Neuronal stem cell (in vitro differentiated cells): ENCODE results near the gene DUSP1.

ENCODE experiments used
- DNase-seq: peaks from one replicate; pipeline ENCODE4 v3.0.0-alpha.2; 2013; ENCODE audit warnings: low spot score
- H2AFZ ChIP-seq: one replicate; pipeline ENCODE4 v1.6.1; 2013; ENCODE audit warnings: mild to moderate bottlenecking, low read length, inconsistent platforms
- H2AK5ac ChIP-seq: 2 replicates; pipeline ENCODE4 v1.6.1; 2013; ENCODE audit warnings: low read depth, mild to moderate bottlenecking, inconsistent platforms, low read length, moderate library complexity, mixed read lengths
- H2BK120ac ChIP-seq: 2 replicates; pipeline ENCODE4 v1.6.1; 2013; ENCODE audit warnings: low read depth, mild to moderate bottlenecking, inconsistent platforms, low read length, moderate library complexity, mixed read lengths
- H2BK12ac ChIP-seq: one replicate; pipeline ENCODE4 v1.6.1; 2013; ENCODE audit warnings: low read length, inconsistent platforms
- H2BK15ac ChIP-seq: 2 replicates; pipeline ENCODE4 v1.6.1; 2013; ENCODE audit warnings: mild to moderate bottlenecking, low read length, inconsistent platforms, mixed read lengths
- H2BK5ac ChIP-seq: one replicate; pipeline ENCODE4 v1.6.1; 2013; ENCODE audit warnings: inconsistent platforms, mild to moderate bottlenecking, low read length, moderate library complexity
- H3K14ac ChIP-seq: one replicate; pipeline ENCODE4 v1.6.1; 2013; ENCODE audit warnings: low read length, inconsistent platforms
- H3K18ac ChIP-seq: 2 replicates; pipeline ENCODE4 v1.6.1; 2013; ENCODE audit warnings: low read length, inconsistent platforms
- H3K23ac ChIP-seq: 2 replicates; pipeline ENCODE4 v1.6.1; 2013; ENCODE audit warnings: low read depth, mild to moderate bottlenecking, mixed read lengths, low read length, inconsistent platforms; ENCODE audit not compliant: poor library complexity
- H3K27ac ChIP-seq: replicated peaks from 3 replicates; pipeline ENCODE4 v1.5.1; 2013; ENCODE audit warnings: low read length, inconsistent platforms
- H3K27me3 ChIP-seq, 3 experiments: 2 replicates each; pipeline ENCODE4 v1.6.1; 2013; ENCODE audit warnings: low read length in 3 of 3, mild to moderate bottlenecking in 2 of 3, inconsistent platforms in 1 of 3, low read depth in 1 of 3, mixed read lengths in 1 of 3, moderate library complexity in 1 of 3; ENCODE audit not compliant: control insufficient read depth in 3 of 3, insufficient read depth in 3 of 3
- H3K36me3 ChIP-seq, 2 donors: replicated peaks in 1 of 2; 2 replicates each; pipeline ENCODE4 v1.6.1; 2013; ENCODE audit warnings: low read length in 2 of 2; ENCODE audit not compliant: control insufficient read depth in 2 of 2, insufficient read depth in 2 of 2
- H3K4ac ChIP-seq: 2 replicates; pipeline ENCODE4 v1.6.1; 2013; ENCODE audit warnings: inconsistent platforms, mild to moderate bottlenecking, low read length, moderate library complexity
- H3K4me1 ChIP-seq, 2 donors: 1 replicate in 1 of 2; 2 replicates in 1 of 2; pipeline ENCODE4 v1.6.1; 2013; ENCODE audit warnings: low read length in 2 of 2, low read depth in 1 of 2; ENCODE audit not compliant: control insufficient read depth in 2 of 2, insufficient read depth in 1 of 2
- H3K4me2 ChIP-seq: one replicate; pipeline ENCODE4 v1.6.1; 2013; ENCODE audit warnings: mild to moderate bottlenecking, low read length, inconsistent platforms; ENCODE audit not compliant: insufficient read depth, poor library complexity, severe bottlenecking
- H3K4me3 ChIP-seq, 2 donors: 2 replicates each; pipeline ENCODE4 v1.5.1; 2013; ENCODE audit warnings: low read length in 2 of 2, mild to moderate bottlenecking in 2 of 2, inconsistent platforms in 1 of 2, moderate library complexity in 1 of 2
- H3K79me1 ChIP-seq: one replicate; pipeline ENCODE4 v1.6.1; 2013; ENCODE audit warnings: low read depth, mild to moderate bottlenecking, inconsistent platforms, low read length, moderate library complexity
- H3K9ac ChIP-seq: one replicate; pipeline ENCODE4 v1.6.1; 2013; ENCODE audit warnings: mild to moderate bottlenecking, low read depth, low read length, inconsistent platforms; ENCODE audit not compliant: poor library complexity
- H3K9me3 ChIP-seq, 2 donors: replicated peaks in 1 of 2; 2 replicates each; pipeline versions ENCODE3 to v1.6.1; 2013; ENCODE audit warnings: low read length in 2 of 2, mild to moderate bottlenecking in 2 of 2, inconsistent platforms in 1 of 2, low read depth in 1 of 2, mixed read lengths in 1 of 2, moderate library complexity in 1 of 2; ENCODE audit not compliant: control insufficient read depth in 2 of 2, insufficient read depth in 1 of 2
- H4K8ac ChIP-seq: one replicate; pipeline ENCODE4 v1.6.1; 2013; ENCODE audit warnings: low read depth, mild to moderate bottlenecking, inconsistent platforms, low read length, moderate library complexity
- H4K91ac ChIP-seq: one replicate; pipeline ENCODE4 v1.6.1; 2013; ENCODE audit warnings: low read length, low read depth, mild to moderate bottlenecking, inconsistent platforms; ENCODE audit not compliant: poor library complexity
- whole genome bisulfite sequencing, 2 donors: extraction: QIAGEN DNeasy Blood & Tissue Kit; methylation state at CpG; one replicate each; pipeline ENCODE4 v1.1.7; 2013; ENCODE audit warnings: missing lambda C conversion rate in 2 of 2, mixed read lengths in 1 of 2; ENCODE audit not compliant: insufficient read length in 2 of 2, insufficient replicate concordance in 1 of 2; ENCODE audit errors: extremely low coverage in 2 of 2; 5-methylcytosine and 5-hydroxymethylcytosine counted together

The DUSP1 gene

DNA sequence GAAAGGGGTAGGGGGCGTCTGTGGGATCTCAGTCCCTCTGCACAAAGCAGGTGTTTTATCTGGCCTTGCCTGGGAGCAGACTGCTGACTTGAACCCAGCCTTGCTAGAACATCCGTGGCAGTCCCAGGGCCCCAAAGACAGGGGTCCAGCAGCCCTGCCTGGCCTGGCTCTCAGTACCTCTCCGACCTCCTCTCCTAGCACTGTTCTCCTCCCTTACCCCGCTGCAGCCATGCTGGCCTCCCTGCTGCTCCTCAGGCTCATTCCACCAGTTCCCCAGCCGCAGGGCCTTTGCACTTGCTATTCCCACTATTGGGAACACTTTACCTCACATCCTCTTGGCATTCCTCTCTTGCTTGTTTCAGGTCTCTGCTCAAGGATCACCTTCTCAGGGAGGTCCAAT lies 45.2 kb downstream of the DUSP1 start:
- no peak overlapping the region for H2BK120ac ChIP-seq
- H2AK5ac ChIP-seq: peak overlapping the region; percentile 40
- H3K9me3 ChIP-seq: no peaks in the 10 kb centered on the region
- H3K4me2 ChIP-seq: no peak overlapping the region
- H2AFZ ChIP-seq: no peak overlapping the region
- H2BK15ac ChIP-seq: peak overlapping the region; percentile 75
- H3K27ac ChIP-seq: no peak overlapping the region
- H3K9ac ChIP-seq: no peak overlapping the region
- H3K4ac ChIP-seq: no peak overlapping the region
- no peak overlapping the region for H2BK12ac ChIP-seq
- H3K27me3 ChIP-seq: peaks cover 0 to 40% (median 0%) of the 10 kb centered on the region in 3 experiments
- H3K79me1 ChIP-seq: no peaks in the 10 kb centered on the region
- DNase-seq: no peak
- H3K18ac ChIP-seq: no peak overlapping the region
- H3K14ac ChIP-seq: no peak overlapping the region
- no peak overlapping the region for H2BK5ac ChIP-seq
- H4K8ac ChIP-seq: no peak overlapping the region
- H3K23ac ChIP-seq: peak overlapping the region; percentile 11
- no peak overlapping the region for H3K4me3 ChIP-seq
- H3K36me3 ChIP-seq: no peaks in the 10 kb centered on the region
- no peak overlapping the region for H4K91ac ChIP-seq
- WGBS, 2 donors: no CpG with 5 or more reads among the region's 5 CpGs
- no peaks in the 10 kb centered on the region for H3K4me1 ChIP-seq

DNA sequence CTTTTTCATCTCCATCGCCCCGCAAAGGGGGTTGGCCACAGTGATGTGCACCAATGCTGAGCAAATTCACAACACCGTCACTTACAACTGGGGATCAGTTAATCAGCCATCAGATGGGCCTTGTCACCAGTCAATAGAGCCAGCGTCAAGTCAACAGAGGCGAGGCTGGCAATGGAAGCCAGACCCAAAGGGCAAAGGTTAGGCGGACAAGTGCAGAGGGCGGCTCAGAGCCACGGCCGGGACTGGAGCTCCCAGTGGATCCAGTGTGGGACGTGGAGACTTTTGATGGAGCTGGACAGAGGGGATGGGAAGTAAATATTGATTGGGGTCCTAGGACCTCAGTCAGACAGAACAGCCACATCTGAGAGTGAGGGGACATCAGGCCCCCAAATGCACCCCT lies 45.7 kb downstream of the DUSP1 start:
- WGBS, 2 donors: no CpG with 5 or more reads among the region's 10 CpGs

GRCh38 chr5:172724242-172725183 lies 46.5 kb downstream of the DUSP1 start:
- Histone ChIP-seq H3K4me2 (no peak overlapping the region), H2BK12ac (no peak overlapping the region), H3K4ac (no peak overlapping the region), H3K23ac (no peak overlapping the region), H2AFZ (no peak overlapping the region), H3K36me3 (no peaks in the 10 kb centered on the region), H2AK5ac (no peak overlapping the region), H3K27me3 (peaks cover 0 to 33% (median 0%) of the 10 kb centered on the region in 3 experiments), H3K4me3 (no peak overlapping the region), H3K4me1 (no peaks in the 10 kb centered on the region), H3K14ac (no peak overlapping the region), H2BK120ac (no peak overlapping the region), H2BK15ac (no peak overlapping the region), H3K18ac (peak overlapping the region; percentile 34), H3K79me1 (no peaks in the 10 kb centered on the region), H2BK5ac (no peak overlapping the region), H3K9ac (no peak overlapping the region), H4K91ac (no peak overlapping the region), H3K9me3 (no peaks in the 10 kb centered on the region), H4K8ac (no peak overlapping the region), H3K27ac (no peak overlapping the region)
- no CpG with 5 or more reads among the region's 22 CpGs for WGBS, 2 donors
- no peak for DNase-seq

More for the DNA sequence above, 45.7 kb downstream of the DUSP1 start:
- no peak overlapping the region for H2BK120ac ChIP-seq
- no peak overlapping the region for H3K4ac ChIP-seq
- H4K91ac ChIP-seq: no peak overlapping the region
- no peak for DNase-seq
- no peak overlapping the region for H3K4me3 ChIP-seq
- no peak overlapping the region for H3K9ac ChIP-seq
- no peak overlapping the region for H2AFZ ChIP-seq
- H3K36me3 ChIP-seq: no peaks in the 10 kb centered on the region
- H2BK5ac ChIP-seq: no peak overlapping the region
- no peak overlapping the region for H4K8ac ChIP-seq
- H2BK12ac ChIP-seq: no peak overlapping the region
- H3K23ac ChIP-seq: peak overlapping the region; percentile 11
- H2BK15ac ChIP-seq: no peak overlapping the region
- no peak overlapping the region for H3K18ac ChIP-seq
- no peak overlapping the region for H3K14ac ChIP-seq
- peak overlapping the region; percentile 40 for H2AK5ac ChIP-seq
- no peaks in the 10 kb centered on the region for H3K9me3 ChIP-seq
- H3K4me2 ChIP-seq: no peak overlapping the region
- no peaks in the 10 kb centered on the region for H3K4me1 ChIP-seq
- H3K79me1 ChIP-seq: no peaks in the 10 kb centered on the region
- H3K27ac ChIP-seq: no peak overlapping the region
- H3K27me3 ChIP-seq: peaks cover 0 to 38% (median 0%) of the 10 kb centered on the region in 3 experiments

DNA sequence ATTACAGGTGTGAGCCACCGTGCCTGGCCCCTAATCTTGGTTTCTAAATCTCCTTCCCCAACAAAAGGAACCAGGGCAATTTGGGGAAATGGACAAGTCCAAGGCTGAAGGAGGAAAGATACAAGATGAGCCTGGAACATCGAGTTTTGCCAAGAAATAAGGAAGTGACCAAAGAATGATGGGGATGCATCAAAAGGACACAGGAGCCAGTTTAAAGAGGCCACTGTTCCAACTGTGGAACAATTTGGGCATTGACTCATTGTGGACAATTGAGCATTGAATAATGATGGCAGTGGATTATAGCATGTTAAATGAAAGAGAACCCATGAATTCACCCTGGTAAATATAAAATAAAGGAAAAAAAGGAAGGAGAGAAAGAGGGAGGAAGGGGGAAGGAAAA lies 47.5 kb downstream of the DUSP1 start:
- Histone ChIP-seq H4K8ac (no peak overlapping the region), H2AK5ac (no peak overlapping the region), H3K9me3 (no peaks in the 10 kb centered on the region), H3K27me3 (peaks cover 0 to 24% (median 0%) of the 10 kb centered on the region in 3 experiments), H3K9ac (no peak overlapping the region), H3K79me1 (no peaks in the 10 kb centered on the region), H4K91ac (no peak overlapping the region), H2BK5ac (no peak overlapping the region), H2BK120ac (no peak overlapping the region), H3K23ac (no peak overlapping the region), H3K18ac (no peak overlapping the region), H3K27ac (no peak overlapping the region), H2BK12ac (no peak overlapping the region), H3K36me3 (no peaks in the 10 kb centered on the region), H3K14ac (no peak overlapping the region), H2AFZ (no peak overlapping the region), H3K4ac (no peak overlapping the region), H2BK15ac (no peak overlapping the region), H3K4me2 (no peak overlapping the region), H3K4me3 (no peak overlapping the region), H3K4me1 (no peaks in the 10 kb centered on the region)
- WGBS, 2 donors: no CpG with 5 or more reads among the region's 2 CpGs
- DNase-seq: no peak
